ENCODE data around the gene ANKRD26. TPM values are rescaled to one million over a fixed set of nuclear protein-coding genes. Genes with fewer than 3 reads are reported as not detected.

The ANKRD26 gene
- total and polyA plus RNA-seq, 2 of the 13 experiments (the other 11 are each of a cell fraction or from before 2014, with no cell fraction given) = 1.5 to 9.6 TPM

- H3K27ac ChIP-seq (ENCODE audit: extremely low read length, insufficient read depth, low read length) = no peak overlapping the region
- TF ChIP-seq ZNF160 (CRISPR knock-in tag; IDR thresholded peaks at IDR 0.05) (no peak), FOXP1 (IDR thresholded peaks at IDR 0.05) (no peak), FOXP1 (CRISPR knock-in tag; IDR thresholded peaks at IDR 0.05) (no peak), FOXO4 (CRISPR knock-in tag; conservative IDR thresholded peaks at IDR 0.05) (no peak), CC2D1A (CRISPR knock-in tag; IDR thresholded peaks at IDR 0.05) (no peak), HNF1A (IDR thresholded peaks at IDR 0.05; ENCODE audit: low read depth) (no peak), HNF1A (CRISPR knock-in tag; IDR thresholded peaks at IDR 0.05; ENCODE audit: borderline replicate concordance) (no peak), ZKSCAN8 (CRISPR knock-in tag; IDR thresholded peaks at IDR 0.05; ENCODE audit: borderline replicate concordance) (no peak), ZNF75D (CRISPR knock-in tag; IDR thresholded peaks at IDR 0.05; ENCODE audit: borderline replicate concordance) (no peak), GFI1 (CRISPR knock-in tag; IDR thresholded peaks at IDR 0.05; ENCODE audit: borderline replicate concordance) (no peak), SP1 (IDR thresholded peaks at IDR 0.05) (no peak), SP1 (CRISPR knock-in tag; IDR thresholded peaks at IDR 0.05) (no peak), ZBTB20 (CRISPR knock-in tag; IDR thresholded peaks at IDR 0.05; ENCODE audit: borderline replicate concordance, low read depth) (no peak), CENPX (CRISPR knock-in tag; IDR thresholded peaks at IDR 0.05) (no peak), MED13 (CRISPR knock-in tag; IDR thresholded peaks at IDR 0.05) (no peak), DRAP1 (CRISPR knock-in tag; IDR thresholded peaks at IDR 0.05) (no peak)
Measured at GRCh38 chr10:26978519-26978918, 121.8 kb downstream of the ANKRD26 start.

More at GRCh38 chr10:26978519-26978918, 121.8 kb downstream of the ANKRD26 start:
- no peak overlapping the region for H3K4me3 ChIP-seq (replicated peaks in 1 of 3; ENCODE audit: insufficient read depth in 1 of 3, low read depth in 2 of 3, low read length in 3 of 3)
- no peaks in the 10 kb centered on the region for H3K4me1 ChIP-seq (ENCODE audit: insufficient read depth, low read length)
- WGBS (ENCODE audit: low lambda C conversion rate) = 92% methylated on average over 4 of the region's 4 CpGs
- H3K79me2 ChIP-seq (ENCODE audit: insufficient read depth, low read length) = no peaks in the 10 kb centered on the region
- H3K36me3 ChIP-seq (replicated peaks in 1 of 2; ENCODE audit: control insufficient read depth in 1 of 2, insufficient read depth in 2 of 2, low read length in 2 of 2) = no peaks in the 10 kb centered on the region
- in situ Hi-C loops (cut with HindIII; ENCODE audit: extremely low pct_ligation_motif_present, low pct_unique_long_range_greater_than_20kb) (no loop called here), intact Hi-C loops (cut with micrococcal nuclease; ENCODE audit: unreplicated experiment) (no loop called here)
- CTCF ChIA-PET (ENCODE audit: low intra/inter-chr PET ratio, low total read pairs) = no interaction called here
- POLR2A ChIA-PET = no interaction called here
- no peak overlapping the region for H2AFZ ChIP-seq (ENCODE audit: low read length)
- H3K4me2 ChIP-seq (ENCODE audit: low read depth, low read length) = no peak overlapping the region
- H3K9me3 ChIP-seq (ENCODE audit: low read length) = no peaks in the 10 kb centered on the region
- H4K20me1 ChIP-seq (ENCODE audit: insufficient read depth, low read length) = no peaks in the 10 kb centered on the region
- no peaks in the 10 kb centered on the region for H3K27me3 ChIP-seq (ENCODE audit: control insufficient read depth in 1 of 2, insufficient read depth in 2 of 2, low read length in 2 of 2)
- no peak overlapping the region for H3K9ac ChIP-seq (ENCODE audit: insufficient read depth, low read depth, low read length)
- no peak for ATAC-seq
- FAIRE-seq = no peak
- BruUV-seq (replicated peaks) = no TSS peak
- no peak for DNase-seq (ENCODE audit: low spot score)
